Keratinocyte (primary cell): Measurements from ENCODE around the gene ARMC9.
A peak's percentile ranks its signal among the peaks of the same experiment; 100 is the strongest.

Experiments
- CTCF ChIP-seq, 3 experiments: IDR thresholded peaks in 1 of 3; conservative IDR thresholded peaks in 1 of 3; optimal IDR thresholded peaks in 1 of 3; 2 replicates in 2 of 3; 3 replicates in 1 of 3; pipeline versions ENCODE3 to v1.5.1; 2011; ENCODE audit warnings: low read length in 3 of 3, mild to moderate bottlenecking in 3 of 3, moderate library complexity in 2 of 3, control low read depth in 1 of 3, inconsistent platforms in 1 of 3; ENCODE audit not compliant: insufficient read depth in 2 of 3; ENCODE audit errors: extremely low read depth in 1 of 3
- EZH2 ChIP-seq: IDR thresholded peaks from one replicate; pipeline ENCODE4 v1.6.1; 2012; ENCODE audit warnings: inconsistent platforms, mild to moderate bottlenecking, low read length, moderate library complexity

- TF ChIP-seq CTCF (optimal IDR thresholded peaks at IDR 0.05 in 1 of 3, IDR thresholded peaks at IDR 0.05 in 1 of 3, conservative IDR thresholded peaks at IDR 0.05 in 1 of 3; ENCODE audit: extremely low read depth in 1 of 3, insufficient read depth in 2 of 3, low read length in 3 of 3) (peak in 1 of 3 experiments; percentile 41), EZH2 (peak; percentile 70)
Observed at GRCh38 chr2:231190531-231191197, 7.8 kb upstream of the ARMC9 start.
